T-cell (primary cell): ENCODE results near the gene LAG3. TPM values are rescaled to one million over a fixed set of nuclear protein-coding genes. Genes with fewer than 3 reads are reported as not detected.
"Not testable (repeated sequence)": the region's sequence is repeated elsewhere in the genome, so short reads cannot be mapped to it uniquely, and the experiment has no call there.

Experiments used
- ATAC-seq, 4 experiments: fragments of 200-7000 bp in 3 of 4; fragments of 150-1000 bp in 1 of 4; cut with Tn5 transposase; replicated peaks in 1 of 4; 1 replicate in 3 of 4; 2 replicates in 1 of 4; pipeline ENCODE4 v1.10.0; 2021; ENCODE audit warnings: moderate library complexity in 3 of 4, mild to moderate bottlenecking in 2 of 4, moderate number of reproducible peaks in 1 of 4
- CTCF ChIA-PET, 2 donors: fragments of 300-600 bp; sonication (Branson Sonifier 250); formaldehyde crosslinking; loops; one replicate each; lab custom pipeline; 2022; ENCODE audit warnings: antibody characterized with exemption in 2 of 2; lab: Charles Lee
- POLR2A ChIA-PET, 2 donors: fragments of 300-600 bp; sonication (Branson Sonifier 250); formaldehyde crosslinking; loops; one replicate each; lab custom pipeline; 2022; ENCODE audit warnings: antibody characterized with exemption in 2 of 2; lab: Charles Lee
- DNase-seq, 35 experiments: peaks; one replicate each; pipeline versions ENCODE4 v3.0.0 to v3.0.0-alpha.2; 2013 to 2023
- H3K27ac ChIP-seq: one replicate; pipeline ENCODE4 v1.5.1; 2013; ENCODE audit warnings: low read length
- H3K27me3 ChIP-seq, 2 experiments: replicated peaks in 1 of 2; 1 replicate in 1 of 2; 2 replicates in 1 of 2; pipeline versions ENCODE4 v1.6.1 to v1.7.0; 2013; ENCODE audit warnings: low read length in 1 of 2, mixed read lengths in 1 of 2; ENCODE audit not compliant: control insufficient read depth in 2 of 2, insufficient read depth in 2 of 2; ENCODE audit errors: extremely low read depth in 1 of 2
- H3K36me3 ChIP-seq, 2 donors: 1 replicate in 1 of 2; 2 replicates in 1 of 2; pipeline versions ENCODE4 v1.6.1 to v1.7.0; 2013; ENCODE audit warnings: low read length in 1 of 2; ENCODE audit not compliant: control insufficient read depth in 2 of 2, insufficient read depth in 1 of 2; ENCODE audit errors: extremely low read depth in 1 of 2
- H3K4me1 ChIP-seq, 2 experiments: 1 replicate in 1 of 2; 2 replicates in 1 of 2; pipeline versions ENCODE4 v1.6.1 to v1.7.0; 2013; ENCODE audit warnings: low read length in 2 of 2, mixed read lengths in 1 of 2; ENCODE audit not compliant: insufficient read depth in 2 of 2, control insufficient read depth in 1 of 2; ENCODE audit errors: extremely low read depth in 1 of 2
- H3K4me3 ChIP-seq, 2 donors: 1 replicate in 1 of 2; 2 replicates in 1 of 2; pipeline versions ENCODE4 v1.5.1 to v1.7.0; 2013; ENCODE audit warnings: mild to moderate bottlenecking in 2 of 2, low read length in 1 of 2, moderate library complexity in 1 of 2; ENCODE audit not compliant: control insufficient read depth in 1 of 2; ENCODE audit errors: extremely low read depth in 1 of 2
- H3K9me3 ChIP-seq: 2 replicates; pipeline ENCODE4 v1.7.0; 2013
- H3K27ac Mint-ChIP-seq, 2 donors: one replicate each; pipeline ENCODE4 v1.8.0; 2020 to 2021; ENCODE audit warnings: mild to moderate bottlenecking in 2 of 2, mixed read lengths in 2 of 2
- H3K27me3 Mint-ChIP-seq, 2 donors: one replicate each; pipeline ENCODE4 v1.8.0; 2021 to 2022; ENCODE audit warnings: mixed read lengths in 2 of 2
- H3K36me3 Mint-ChIP-seq: one replicate; pipeline ENCODE4 v1.8.0; 2021; ENCODE audit warnings: mixed read lengths
- H3K4me1 Mint-ChIP-seq, 3 donors: one replicate each; pipeline ENCODE4 v1.8.0; 2020 to 2022; ENCODE audit warnings: mixed read lengths in 3 of 3, mild to moderate bottlenecking in 1 of 3
- H3K4me3 Mint-ChIP-seq, 3 donors: one replicate each; pipeline ENCODE4 v1.8.0; 2020 to 2022; ENCODE audit warnings: mild to moderate bottlenecking in 3 of 3, mixed read lengths in 3 of 3, moderate library complexity in 3 of 3
- H3K9me3 Mint-ChIP-seq, 3 donors: one replicate each; pipeline ENCODE4 v1.8.0; 2020 to 2022; ENCODE audit warnings: mixed read lengths in 3 of 3
- WGBS: methylation state at CpG from one replicate; pipeline ENCODE4 v1.1.5; 2013; ENCODE audit warnings: missing lambda C conversion rate; ENCODE audit not compliant: insufficient coverage; 5-methylcytosine and 5-hydroxymethylcytosine counted together
- total RNA-seq, 35 experiments: library from RNA in 6 of 35; stranded (reverse) in 6 of 35; fragments of 120-200 nt in 1 of 35; gene quantifications; one replicate each; pipeline versions ENCODE4 v1.2.1 to v1.2.4 and lab custom pipeline; 2013 to 2026

LAG3 gene
- total RNA-seq, 5 donors from 2014 or later (not counting 1 experiment from before 2014, with no cell fraction given): 3.7 to 10.6 (median 7.3) TPM

DNA sequence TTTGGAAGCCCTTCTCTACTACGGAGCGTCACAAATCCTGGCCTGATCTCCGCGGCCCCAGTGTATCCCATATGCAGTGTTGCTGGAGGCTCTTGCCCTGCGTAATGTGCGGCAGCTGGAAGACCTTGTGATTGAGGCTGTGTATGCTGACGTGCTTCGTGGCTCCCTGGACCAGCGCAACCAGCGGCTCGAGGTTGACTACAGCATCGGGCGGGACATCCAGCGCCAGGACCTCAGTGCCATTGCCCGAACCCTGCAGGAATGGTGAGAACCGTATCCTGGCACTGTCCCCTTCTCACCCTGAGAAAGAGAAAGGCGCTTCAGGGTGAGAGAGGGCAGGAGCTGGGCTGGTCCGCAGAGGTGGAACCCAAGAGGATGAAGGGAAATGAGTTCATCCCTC lies 43.1 kb upstream of the LAG3 start:
- Histone ChIP-seq H3K27ac (no peak overlapping the region), H3K4me3 (no peak overlapping the region), H3K27me3 (no peaks in the 10 kb centered on the region), H3K4me1 (peaks cover 7 to 12% of the 10 kb centered on the region in 2 experiments), H3K9me3 (no peaks in the 10 kb centered on the region), H3K36me3 (peaks cover 22 to 59% of the 10 kb centered on the region in 2 donors)
- DNase-seq (no peak), ATAC-seq (no peak)
- POLR2A ChIA-PET: no interaction called here
- H3K9me3 Mint-ChIP-seq: no peaks in the 10 kb centered on the region
- CTCF ChIA-PET: no interaction called here
- 100% methylated on average over 11 of the region's 18 CpGs for WGBS
- peaks cover 40% of the 10 kb centered on the region for H3K36me3 Mint-ChIP-seq
- H3K27ac Mint-ChIP-seq: no peak overlapping the region
- H3K27me3 Mint-ChIP-seq: no peaks in the 10 kb centered on the region
- no peak overlapping the region for H3K4me3 Mint-ChIP-seq
- peaks cover 15 to 21% (median 17%) of the 10 kb centered on the region in 3 donors for H3K4me1 Mint-ChIP-seq

DNA sequence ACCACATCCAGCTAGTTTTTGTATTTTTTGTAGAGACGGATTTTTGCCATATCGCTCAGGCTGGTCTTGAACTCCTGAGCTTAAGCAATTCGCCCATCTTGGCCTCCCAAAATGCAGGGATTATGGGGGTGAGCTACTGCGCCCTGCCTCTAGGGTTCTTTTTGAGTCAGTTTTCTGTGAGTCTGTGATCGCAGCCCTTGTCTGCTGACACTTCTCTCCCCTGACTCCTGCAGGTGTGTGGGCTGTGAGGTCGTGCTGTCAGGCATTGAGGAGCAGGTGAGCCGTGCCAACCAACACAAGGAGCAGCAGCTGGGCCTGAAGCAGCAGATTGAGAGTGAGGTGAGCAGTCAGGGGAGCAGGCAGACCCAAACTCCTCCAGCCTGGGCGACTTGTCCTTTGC lies 42.2 kb upstream of the LAG3 start:
- Histone ChIP-seq H3K36me3 (peaks cover 28 to 66% of the 10 kb centered on the region in 2 donors), H3K4me3 (no peak overlapping the region), H3K9me3 (no peaks in the 10 kb centered on the region), H3K27me3 (no peaks in the 10 kb centered on the region), H3K4me1 (peaks cover 0 to 2% of the 10 kb centered on the region in 2 experiments), H3K27ac (no peak overlapping the region)
- Mint-ChIP-seq H3K4me3 (no peak overlapping the region), H3K27me3 (no peaks in the 10 kb centered on the region), H3K36me3 (peaks cover 47% of the 10 kb centered on the region), H3K4me1 (peaks cover 8 to 12% (median 11%) of the 10 kb centered on the region in 3 donors), H3K27ac (no peak overlapping the region), H3K9me3 (no peaks in the 10 kb centered on the region)
- POLR2A ChIA-PET: interaction anchor here in 1 of 2 donors (0.5 kb wide), 1 partner anchor 91 kb away, joined by 3 read pairs; the partner anchor contains the start of gene GPR162
- ATAC-seq (no peak), DNase-seq (no peak)
- CTCF ChIA-PET: no interaction called here
- 97% methylated on average over 6 of the region's 8 CpGs for WGBS

DNA sequence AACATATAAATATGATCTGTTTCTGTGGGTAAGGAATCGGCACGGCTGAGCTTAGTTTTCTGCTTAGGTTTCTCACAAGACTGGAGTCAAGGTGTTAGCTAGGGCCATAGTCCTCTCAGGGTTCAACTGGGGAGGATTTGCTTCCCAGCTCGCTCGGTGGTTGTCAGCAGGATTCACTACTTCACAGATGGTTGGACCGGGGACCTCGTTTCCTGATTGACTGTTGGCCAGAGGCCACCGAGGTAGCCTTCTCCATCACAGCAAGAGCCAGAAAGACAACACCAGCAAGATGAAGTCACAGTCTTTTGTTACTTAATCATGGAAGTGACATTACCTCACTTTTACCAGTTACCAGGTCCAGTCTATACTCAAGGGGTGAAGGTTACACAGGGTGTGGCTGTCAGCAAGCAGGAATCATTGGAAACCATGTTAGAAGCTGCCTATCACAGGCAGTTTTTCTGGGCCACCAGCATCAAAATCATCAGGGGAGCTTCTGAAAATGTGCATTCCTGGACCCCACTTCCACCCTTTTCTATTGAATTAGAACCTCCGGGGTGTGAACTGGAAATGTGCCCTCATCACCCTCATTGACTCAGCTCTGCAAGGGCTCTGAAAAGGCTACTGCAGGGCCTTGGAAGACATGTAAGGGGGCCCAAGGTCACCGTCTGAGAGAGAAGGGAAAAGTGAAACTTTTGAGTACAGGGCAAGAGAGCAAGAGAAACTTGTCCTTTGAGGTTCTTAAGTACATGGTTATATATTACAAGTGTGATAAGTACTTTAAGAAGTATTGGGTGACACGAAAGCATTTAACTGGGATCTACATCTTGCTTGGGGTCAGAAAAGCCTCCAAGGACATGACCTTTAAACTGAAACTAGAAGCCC lies 37.6 kb upstream of the LAG3 start:
- ATAC-seq (no peak), DNase-seq (no peak)
- no peaks in the 10 kb centered on the region for H3K4me1 ChIP-seq
- 88% methylated on average over 5 of the region's 10 CpGs for WGBS
- no peak overlapping the region for H3K27ac ChIP-seq
- ChIA-PET CTCF (no interaction called here), POLR2A (interaction anchor here in 1 of 2 donors (0.6 kb wide), 1 partner anchor 22 kb away, joined by 5 read pairs; no protein-coding TSS in a partner anchor)
- H3K4me1 Mint-ChIP-seq: peaks cover 0 to 5% (median 4%) of the 10 kb centered on the region in 3 donors
- H3K9me3 Mint-ChIP-seq: no peaks in the 10 kb centered on the region
- H3K36me3 ChIP-seq: peaks cover 19 to 41% of the 10 kb centered on the region in 2 donors
- no peaks in the 10 kb centered on the region for H3K27me3 ChIP-seq
- H3K4me3 ChIP-seq: no peak overlapping the region
- no peaks in the 10 kb centered on the region for H3K9me3 ChIP-seq
- H3K4me3 Mint-ChIP-seq: no peak overlapping the region
- H3K27ac Mint-ChIP-seq: no peak overlapping the region
- H3K27me3 Mint-ChIP-seq: no peaks in the 10 kb centered on the region
- peaks cover 28% of the 10 kb centered on the region for H3K36me3 Mint-ChIP-seq

DNA sequence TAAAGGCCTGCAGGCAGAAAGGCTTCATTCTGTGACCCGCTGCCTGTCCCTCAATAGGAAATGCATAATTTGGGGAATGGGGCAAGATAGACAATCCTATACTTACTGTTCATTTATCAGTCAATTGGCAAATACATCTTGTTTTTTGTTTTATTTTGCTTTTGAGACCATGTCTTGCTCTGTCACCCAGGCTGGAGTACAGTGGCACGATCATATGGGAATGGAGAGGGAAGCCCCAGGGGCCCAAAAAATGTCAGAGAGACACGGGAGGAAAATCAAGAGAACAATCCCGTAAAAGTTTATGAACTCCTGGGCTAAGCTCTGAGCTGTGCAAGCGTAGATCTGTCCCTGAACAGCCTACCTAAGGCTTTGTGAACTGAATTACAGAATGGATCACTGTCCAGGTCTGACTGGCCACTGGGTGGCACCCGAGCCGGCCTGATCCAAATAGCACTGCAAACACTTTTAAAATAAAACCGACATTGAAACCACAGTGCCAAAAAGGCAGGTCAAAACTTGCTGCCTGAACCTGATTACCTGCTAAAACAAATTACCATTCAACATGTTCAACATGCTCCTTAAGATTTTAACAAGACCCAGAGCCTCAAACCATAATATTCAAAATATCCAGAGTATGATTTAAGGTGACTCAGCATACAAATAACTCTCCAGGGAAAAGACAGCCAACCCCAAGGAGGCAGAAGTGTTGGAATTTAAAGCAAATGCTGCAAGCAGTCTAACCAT lies 36.7 kb upstream of the LAG3 start:
- no peaks in the 10 kb centered on the region for H3K4me1 ChIP-seq
- no peaks in the 10 kb centered on the region for H3K9me3 ChIP-seq
- Mint-ChIP-seq H3K36me3 (peaks cover 21% of the 10 kb centered on the region), H3K27me3 (no peaks in the 10 kb centered on the region), H3K9me3 (no peaks in the 10 kb centered on the region), H3K4me3 (no peak overlapping the region), H3K4me1 (peaks cover 0 to 5% (median 4%) of the 10 kb centered on the region in 3 donors), H3K27ac (no peak overlapping the region)
- ChIA-PET POLR2A (interaction anchor here in 1 of 2 donors (0.6 kb wide), 1 partner anchor 53 kb away, joined by 6 read pairs; no protein-coding TSS in a partner anchor), CTCF (no interaction called here)
- peaks cover 10 to 32% of the 10 kb centered on the region in 2 donors for H3K36me3 ChIP-seq
- no peak overlapping the region for H3K27ac ChIP-seq
- no peaks in the 10 kb centered on the region for H3K27me3 ChIP-seq
- DNase-seq (peak in 19 of 35 experiments; percentile 9 to 55 (median 26)), ATAC-seq (peak in 3 of 4 experiments; percentile 49 to 61 (median 50))
- no peak overlapping the region for H3K4me3 ChIP-seq
- 54% methylated on average over 7 of the region's 8 CpGs for WGBS

GRCh38 chr12:6736754-6737153 lies 35.6 kb upstream of the LAG3 start:
- Histone ChIP-seq H3K27ac (no peak overlapping the region), H3K36me3 (peaks cover 10 to 21% of the 10 kb centered on the region in 2 donors), H3K4me3 (no peak overlapping the region), H3K4me1 (no peaks in the 10 kb centered on the region), H3K9me3 (no peaks in the 10 kb centered on the region), H3K27me3 (no peaks in the 10 kb centered on the region)
- Mint-ChIP-seq H3K27ac (no peak overlapping the region), H3K4me1 (peaks cover 0 to 5% (median 4%) of the 10 kb centered on the region in 3 donors), H3K4me3 (no peak overlapping the region), H3K36me3 (peaks cover 13% of the 10 kb centered on the region), H3K27me3 (no peaks in the 10 kb centered on the region), H3K9me3 (no peaks in the 10 kb centered on the region)
- DNase-seq (no peak), ATAC-seq (no peak)
- CTCF ChIA-PET: interaction anchor here in 1 of 2 donors (0.7 kb wide), 2 partner anchors 105 to 517 kb away, joined by 4 read pairs; no protein-coding TSS in a partner anchor
- POLR2A ChIA-PET: interaction anchor here in 1 of 2 donors (0.6 kb wide), 1 partner anchor 71 kb away, joined by 9 read pairs; no protein-coding TSS in a partner anchor
- no CpG with 5 or more reads among the region's 5 CpGs for WGBS

DNA sequence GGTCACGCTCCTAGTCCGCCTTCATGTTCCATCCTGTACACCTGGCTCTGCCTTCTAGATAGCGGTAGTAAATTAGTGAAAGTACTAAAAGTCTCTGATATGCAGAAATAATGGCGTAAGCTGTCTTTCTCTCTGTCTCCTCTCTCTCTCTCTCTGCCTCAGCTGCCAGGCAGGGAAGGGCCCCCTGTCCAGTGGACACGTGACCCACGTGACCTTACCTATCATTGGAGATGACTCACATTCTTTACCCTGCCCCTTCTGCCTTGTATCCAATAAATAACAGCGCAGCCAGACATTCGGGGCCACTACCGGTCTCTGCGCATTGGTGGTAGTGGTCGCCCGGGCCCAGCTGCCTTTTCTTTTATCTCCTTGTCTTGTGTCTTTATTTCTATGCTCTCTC lies 30.2 kb upstream of the LAG3 start:
- DNase-seq, ATAC-seq, H3K9me3 Mint-ChIP-seq, H3K27me3 Mint-ChIP-seq, H3K9me3 ChIP-seq, H3K27ac Mint-ChIP-seq, POLR2A ChIA-PET, CTCF ChIA-PET, H3K36me3 ChIP-seq, H3K27me3 ChIP-seq, H3K4me3 Mint-ChIP-seq, H3K27ac ChIP-seq, H3K4me3 ChIP-seq, H3K36me3 Mint-ChIP-seq: not testable (repeated sequence)
- WGBS: no CpG with 5 or more reads among the region's 12 CpGs
- peaks cover 5 to 17% of the 10 kb centered on the region in 2 experiments for H3K4me1 ChIP-seq
- H3K4me1 Mint-ChIP-seq: peaks cover 14 to 16% (median 15%) of the 10 kb centered on the region in 3 donors
